NK-92 treated with Interleukin-12 subunit alpha and Interleukin-12 subunit beta, amount 100 ng/mL, for 24 hours (cell line): Measurements from ENCODE around the gene NPR1.
A peak's percentile ranks its signal among the peaks of the same experiment; 100 is the strongest.
"Not testable (repeated sequence)": the region's sequence is repeated elsewhere in the genome, so short reads cannot be mapped to it uniquely, and the experiment has no call there.

Experiments
- DNase-seq: peaks from one replicate; lab custom pipeline; 2025; lab: John Stamatoyannopoulos, UW

NPR1 gene

DNA sequence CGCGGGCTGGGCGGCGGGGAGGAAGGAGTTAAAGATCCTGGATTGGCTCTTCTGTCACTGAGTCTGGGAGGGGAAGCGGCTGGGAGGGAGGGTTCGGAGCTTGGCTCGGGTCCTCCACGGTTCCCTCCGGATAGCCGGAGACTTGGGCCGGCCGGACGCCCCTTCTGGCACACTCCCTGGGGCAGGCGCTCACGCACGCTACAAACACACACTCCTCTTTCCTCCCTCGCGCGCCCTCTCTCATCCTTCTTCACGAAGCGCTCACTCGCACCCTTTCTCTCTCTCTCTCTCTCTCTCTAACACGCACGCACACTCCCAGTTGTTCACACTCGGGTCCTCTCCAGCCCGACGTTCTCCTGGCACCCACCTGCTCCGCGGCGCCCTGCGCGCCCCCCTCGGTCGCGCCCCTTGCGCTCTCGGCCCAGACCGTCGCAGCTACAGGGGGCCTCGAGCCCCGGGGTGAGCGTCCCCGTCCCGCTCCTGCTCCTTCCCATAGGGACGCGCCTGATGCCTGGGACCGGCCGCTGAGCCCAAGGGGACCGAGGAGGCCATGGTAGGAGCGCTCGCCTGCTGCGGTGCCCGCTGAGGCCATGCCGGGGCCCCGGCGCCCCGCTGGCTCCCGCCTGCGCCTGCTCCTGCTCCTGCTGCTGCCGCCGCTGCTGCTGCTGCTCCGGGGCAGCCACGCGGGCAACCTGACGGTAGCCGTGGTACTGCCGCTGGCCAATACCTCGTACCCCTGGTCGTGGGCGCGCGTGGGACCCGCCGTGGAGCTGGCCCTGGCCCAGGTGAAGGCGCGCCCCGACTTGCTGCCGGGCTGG is at the start of gene NPR1:
TSS of gene NPR1 (plus strand) at position 170 of the 818 bp plus-strand sequence. CDS start at position 591, 421 bp downstream.
- no peak for DNase-seq

DNA sequence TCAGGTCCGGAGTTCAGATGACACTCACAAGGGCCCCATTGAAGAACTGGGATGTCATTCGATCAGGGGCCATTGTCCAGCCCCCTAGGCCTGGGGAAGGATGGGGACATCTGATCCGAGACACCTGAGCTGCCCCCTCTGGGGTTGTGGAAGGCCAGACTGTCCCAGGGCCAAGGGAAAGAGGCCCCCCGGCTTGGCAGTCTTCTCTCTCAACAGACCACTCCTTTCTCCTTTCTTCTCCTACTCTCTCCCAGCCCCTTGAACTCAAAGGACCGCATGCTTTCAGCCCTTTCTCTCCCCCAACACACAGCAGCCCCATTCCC is 49.2 kb upstream of the NPR1 start:
- no peak for DNase-seq

GRCh38 chr1:153629971-153630370 is 48.5 kb upstream of the NPR1 start:
- no peak for DNase-seq

GRCh38 chr1:153630384-153630783 is 48.1 kb upstream of the NPR1 start:
- no peak for DNase-seq

DNA sequence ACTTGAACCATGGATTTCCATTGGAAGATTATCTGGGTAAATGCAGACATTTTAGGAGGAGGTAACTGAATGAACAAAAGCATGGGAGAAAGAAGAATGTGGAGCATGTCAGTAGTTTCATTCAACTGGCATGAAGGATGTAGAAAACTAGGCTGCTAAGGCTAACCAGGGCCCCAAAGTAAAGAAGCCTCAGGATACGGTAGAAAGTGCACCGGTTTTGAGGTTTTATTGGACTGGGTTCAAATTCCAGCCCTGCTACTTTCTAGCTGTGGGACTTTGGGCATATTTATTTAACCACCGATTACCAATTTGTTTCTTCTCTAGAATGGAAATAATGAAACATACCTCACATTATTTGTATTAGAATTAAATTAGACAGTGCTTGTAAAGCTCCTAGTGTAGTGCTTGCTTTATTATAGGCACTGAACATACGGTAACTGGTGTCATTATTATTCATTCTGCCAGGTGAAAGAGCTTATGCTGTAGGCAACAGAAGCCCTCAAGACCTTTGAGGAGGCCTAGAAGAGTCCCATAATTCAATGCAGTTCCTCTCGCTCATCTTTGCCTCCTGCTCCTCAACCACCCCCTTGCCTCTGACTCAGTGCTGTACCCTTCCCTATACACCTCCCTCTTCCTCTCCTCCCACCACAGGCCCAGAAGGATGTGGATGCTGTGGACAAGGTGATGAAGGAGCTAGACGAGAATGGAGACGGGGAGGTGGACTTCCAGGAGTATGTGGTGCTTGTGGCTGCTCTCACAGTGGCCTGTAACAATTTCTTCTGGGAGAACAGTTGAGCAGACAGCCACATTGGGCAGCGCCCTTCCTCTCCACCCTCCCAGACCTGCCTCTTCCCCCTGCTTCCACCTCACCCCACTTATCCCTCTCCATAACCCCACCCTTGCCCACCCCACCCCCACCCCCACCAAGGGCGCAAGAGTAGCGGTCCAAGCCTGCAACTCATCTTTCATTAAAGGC is 47.2 kb upstream of the NPR1 start:
- DNase-seq, result no peak

DNA sequence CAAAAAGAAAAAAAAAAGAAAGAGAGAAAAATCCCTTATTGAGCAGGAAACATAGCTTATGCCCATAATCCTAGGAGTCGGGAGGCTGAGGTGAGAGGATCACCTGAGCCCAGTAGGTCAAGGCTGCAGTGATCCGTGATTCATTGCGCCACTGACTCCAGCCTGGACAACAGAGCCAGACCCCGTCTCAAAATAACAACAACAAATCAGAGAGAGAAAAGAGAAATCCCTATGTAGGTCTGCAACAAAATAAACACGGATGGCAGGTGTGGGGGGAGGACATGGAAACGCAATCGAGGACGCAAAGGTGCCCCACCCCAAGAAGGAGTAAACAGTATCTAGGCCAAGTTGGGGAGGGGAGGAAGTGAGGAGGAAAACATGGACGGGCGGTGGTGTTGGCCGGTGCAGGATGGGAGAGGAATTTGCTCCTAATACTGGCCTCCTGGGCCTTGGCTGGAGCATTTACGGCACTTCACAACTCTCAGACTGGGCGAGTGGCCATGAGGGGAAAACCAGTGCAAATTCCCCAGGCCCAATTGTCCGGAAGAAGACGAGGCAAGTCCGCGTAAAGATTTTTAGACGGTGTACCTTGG is 45.2 kb upstream of the NPR1 start:
- DNase-seq, result no peak

DNA sequence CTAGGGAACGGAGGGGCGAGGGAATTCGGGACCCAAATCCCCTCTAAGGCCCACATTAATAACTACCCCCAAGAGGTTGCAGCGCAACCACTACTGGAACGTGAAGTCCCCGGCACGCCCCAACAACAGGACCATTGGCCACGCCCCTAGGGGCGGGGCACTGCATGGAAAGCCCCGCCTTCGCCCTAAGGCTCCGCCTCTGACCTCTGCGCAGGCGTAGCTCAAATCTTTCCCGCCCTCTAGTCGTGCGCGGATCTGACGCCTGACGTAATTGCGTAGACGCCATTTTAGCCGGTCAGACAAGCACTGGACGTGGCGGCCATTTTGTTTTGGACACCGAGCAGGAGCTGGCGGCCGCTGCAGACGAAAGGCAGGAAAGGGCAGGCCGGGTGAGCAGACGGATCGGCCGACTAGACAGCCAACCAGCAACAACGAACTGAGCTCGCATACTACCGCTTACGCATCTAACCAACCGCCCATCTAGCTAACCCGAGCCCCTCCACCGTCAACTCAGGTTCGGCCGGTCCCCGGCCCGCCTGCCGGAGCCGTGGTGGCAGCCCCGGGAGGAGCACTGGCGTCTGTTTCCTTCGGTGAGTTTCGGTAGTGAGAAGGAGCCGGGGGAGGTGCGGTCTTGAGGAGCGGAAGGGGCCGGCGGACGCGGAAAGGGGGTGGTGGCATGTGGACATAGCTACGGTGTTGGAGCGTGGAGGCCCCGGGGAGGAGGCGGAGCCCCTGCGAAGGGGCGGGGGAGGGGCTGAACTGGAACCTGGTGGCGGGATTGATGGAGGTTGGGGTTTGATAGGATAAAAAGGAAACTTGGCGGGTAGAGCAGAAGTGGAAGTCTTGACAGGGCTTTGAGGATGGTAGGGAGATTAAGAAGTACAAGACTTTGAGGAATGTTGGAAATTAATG is 44.5 kb upstream of the NPR1 start, which contains the start of gene CHTOP:
TSS of gene CHTOP (plus strand) at position 313 of the 912 bp plus-strand sequence. CDS start 2,523 bp downstream, outside the sequence.
- DNase-seq, result peak; percentile 95

DNA sequence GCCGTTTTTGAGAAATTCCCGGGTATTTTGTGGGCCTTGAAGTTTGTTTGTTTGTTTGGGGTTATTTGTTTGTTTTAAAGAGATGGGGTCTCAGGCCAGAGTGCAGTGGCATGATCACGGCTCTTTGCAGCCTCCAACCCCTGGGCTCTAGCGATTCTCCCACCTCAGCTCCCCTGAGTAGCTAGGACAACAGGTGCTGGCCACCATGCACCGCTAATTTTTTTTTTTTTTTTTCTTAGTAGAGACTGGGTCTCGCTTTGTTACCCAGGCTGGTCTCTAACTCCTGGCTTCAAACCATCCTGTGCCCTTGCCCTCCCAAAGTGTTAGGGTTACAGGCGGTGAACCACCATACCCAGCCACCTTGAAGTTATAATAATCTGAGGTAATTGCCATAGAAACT is 42.6 kb upstream of the NPR1 start:
- DNase-seq, result no peak

- no peak for DNase-seq
Observed at GRCh38 chr1:153636312-153636711, 42.2 kb upstream of the NPR1 start.

GRCh38 chr1:153638261-153638660 is 40.2 kb upstream of the NPR1 start:
- DNase-seq, result no peak

GRCh38 chr1:153639280-153639679 is 39.2 kb upstream of the NPR1 start:
- no peak for DNase-seq

DNA sequence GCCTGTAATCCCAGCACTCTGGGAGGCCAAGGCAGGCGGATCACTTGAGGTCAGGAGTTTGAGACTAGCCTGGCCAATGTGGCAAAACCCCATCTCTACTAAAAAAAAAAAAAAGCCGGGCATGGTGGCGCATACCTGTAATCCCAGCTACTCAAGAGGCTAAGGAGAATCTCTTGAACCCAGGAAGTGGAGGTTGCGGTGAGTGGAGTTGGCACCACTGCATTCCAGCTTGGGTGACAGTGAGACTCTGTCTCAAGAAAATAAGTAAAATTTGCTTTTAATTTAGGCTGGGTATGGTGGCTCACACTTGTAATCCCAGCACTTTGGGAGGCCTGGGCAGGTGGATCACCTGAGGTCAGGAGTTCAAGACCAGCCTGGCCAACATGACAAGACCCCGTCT is 38.3 kb upstream of the NPR1 start:
- DNase-seq, result not testable (repeated sequence)

- DNase-seq, result no peak
Observed at GRCh38 chr1:153640861-153641260, 37.6 kb upstream of the NPR1 start.

DNA sequence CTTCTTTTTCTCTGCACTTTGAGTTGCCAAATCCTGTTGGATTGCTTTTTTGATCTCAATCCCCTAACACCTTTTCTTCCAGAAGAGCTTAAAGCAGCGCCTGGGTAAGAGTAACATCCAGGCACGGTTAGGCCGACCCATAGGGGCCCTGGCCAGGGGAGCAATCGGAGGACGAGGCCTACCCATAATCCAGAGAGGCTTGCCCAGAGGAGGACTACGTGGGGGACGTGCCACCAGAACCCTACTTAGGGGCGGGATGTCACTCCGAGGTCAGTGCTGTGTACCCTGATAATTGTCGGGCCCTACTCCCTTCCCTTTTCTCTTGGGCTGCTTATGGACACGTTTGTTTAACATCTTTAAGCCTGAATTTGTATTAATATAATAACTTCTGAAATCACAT is 36.3 kb upstream of the NPR1 start:
- no peak for DNase-seq

DNA sequence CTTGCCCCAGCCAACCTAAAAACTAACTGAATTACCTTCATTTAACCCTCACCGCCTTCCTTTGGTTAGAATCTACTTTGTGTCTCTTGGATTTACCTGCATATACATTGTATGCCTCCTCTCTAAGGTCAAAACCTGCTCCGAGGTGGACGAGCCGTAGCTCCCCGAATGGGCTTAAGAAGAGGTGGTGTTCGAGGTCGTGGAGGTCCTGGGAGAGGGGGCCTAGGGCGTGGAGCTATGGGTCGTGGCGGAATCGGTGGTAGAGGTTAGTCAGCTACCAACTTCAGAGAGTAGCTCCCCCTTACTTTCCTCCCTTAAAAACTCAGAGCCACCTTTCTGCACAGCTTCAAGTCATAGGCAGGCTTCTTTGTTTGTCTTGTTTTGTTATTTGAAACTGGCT is 35.4 kb upstream of the NPR1 start:
- DNase-seq, result no peak

DNA sequence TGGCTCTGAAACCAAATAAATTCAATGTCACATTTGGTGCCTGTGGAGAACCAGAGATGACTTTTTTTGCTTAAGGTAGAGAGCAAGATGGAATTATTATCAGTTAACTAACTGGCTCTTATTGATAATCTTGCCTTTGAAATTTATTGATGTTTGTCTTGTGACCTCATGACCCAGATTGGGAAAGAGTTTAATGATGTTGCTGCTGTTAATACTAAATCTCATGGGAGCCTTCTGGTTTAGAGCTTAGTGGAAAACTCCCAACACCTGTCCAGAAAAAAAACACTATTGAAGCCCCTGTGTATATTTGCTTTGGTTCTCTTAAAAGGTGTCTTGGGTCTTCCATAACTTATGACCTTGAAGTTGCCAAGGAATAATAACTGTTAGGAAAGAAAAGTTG is 34.7 kb upstream of the NPR1 start:
- no peak for DNase-seq

- DNase-seq, result no peak
Observed at GRCh38 chr1:153646672-153647345, 31.7 kb upstream of the NPR1 start.

- DNase-seq, result no peak
Observed at GRCh38 chr1:153647346-153647714, 31.2 kb upstream of the NPR1 start.

DNA sequence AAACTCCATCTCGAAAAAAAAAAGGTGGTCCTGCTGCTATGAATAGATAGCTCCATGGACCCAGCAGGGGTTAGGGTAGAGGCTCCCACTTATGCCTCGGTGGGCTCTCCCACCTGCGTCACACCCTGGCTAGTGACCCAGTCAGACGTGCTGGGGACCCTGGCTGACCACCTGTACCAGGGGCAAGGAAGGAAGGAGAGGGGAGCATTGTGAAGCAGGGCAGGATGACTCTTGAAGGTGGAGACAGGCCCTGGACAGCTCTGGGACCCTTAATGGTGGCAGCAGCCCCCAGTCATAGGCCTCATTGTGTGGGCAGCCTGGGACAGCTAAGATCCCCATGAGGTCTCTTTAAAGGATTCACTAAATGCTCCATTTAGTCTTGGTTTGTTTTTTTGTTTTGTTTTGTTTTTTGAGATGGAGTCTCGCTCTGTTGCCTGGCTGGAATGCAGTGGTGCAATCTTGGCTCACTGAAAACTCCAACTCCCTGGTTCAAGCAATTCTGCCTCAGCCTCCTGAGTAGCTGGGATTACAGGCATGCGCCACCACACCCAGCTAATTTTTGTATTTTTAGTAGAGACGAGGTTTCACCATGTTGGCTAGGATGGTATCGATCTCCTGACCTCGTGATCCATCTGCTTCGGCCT is 30.4 kb upstream of the NPR1 start:
- DNase-seq, result no peak

DNA sequence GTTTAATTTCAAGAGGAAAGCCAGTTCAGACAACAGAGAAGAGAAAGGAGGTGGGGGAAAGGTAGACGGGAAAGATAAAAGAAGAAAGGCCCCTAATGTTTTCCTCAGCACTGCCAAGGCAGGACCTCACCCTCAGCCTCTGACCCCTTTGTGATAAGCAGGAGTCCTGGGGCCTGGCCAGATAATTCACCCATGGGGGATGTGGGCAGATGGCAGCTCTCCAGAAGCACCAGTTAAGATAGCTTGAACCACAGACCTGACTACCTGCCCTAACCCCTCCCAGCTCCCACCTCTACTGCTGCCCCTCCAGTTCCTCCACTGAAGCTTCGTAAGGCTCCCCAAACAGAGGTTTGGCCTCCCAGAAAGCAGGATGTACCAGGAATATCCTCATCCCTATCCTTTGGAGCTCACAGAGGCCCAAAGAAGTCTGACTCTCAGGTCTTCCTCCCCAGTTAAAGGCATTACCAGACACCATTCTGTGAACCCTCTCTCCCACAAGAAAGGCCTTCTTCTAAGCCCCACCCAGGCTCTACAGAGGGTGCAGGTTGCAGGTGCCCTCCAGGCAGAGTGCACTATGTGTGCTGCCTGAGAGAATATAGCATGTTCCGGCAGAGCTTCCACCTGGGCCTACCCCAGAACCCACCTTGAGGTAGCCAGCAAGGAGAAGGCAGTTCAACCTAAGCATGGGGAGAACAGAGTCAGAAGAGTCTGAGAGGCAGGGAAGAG is 29.2 kb upstream of the NPR1 start:
- no peak for DNase-seq
